GM19023 (cell line): ENCODE data around the gene VDR.
A peak's percentile ranks its signal among the peaks of the same experiment; 100 is the strongest.

Experiments used
- ATAC-seq: cut with Tn5 transposase; IDR thresholded peaks from one replicate; pipeline ENCODE4 v1.9.1; 2021; ENCODE audit warnings: mild to moderate bottlenecking, moderate library complexity; ENCODE audit not compliant: unreplicated experiment

Gene VDR

DNA sequence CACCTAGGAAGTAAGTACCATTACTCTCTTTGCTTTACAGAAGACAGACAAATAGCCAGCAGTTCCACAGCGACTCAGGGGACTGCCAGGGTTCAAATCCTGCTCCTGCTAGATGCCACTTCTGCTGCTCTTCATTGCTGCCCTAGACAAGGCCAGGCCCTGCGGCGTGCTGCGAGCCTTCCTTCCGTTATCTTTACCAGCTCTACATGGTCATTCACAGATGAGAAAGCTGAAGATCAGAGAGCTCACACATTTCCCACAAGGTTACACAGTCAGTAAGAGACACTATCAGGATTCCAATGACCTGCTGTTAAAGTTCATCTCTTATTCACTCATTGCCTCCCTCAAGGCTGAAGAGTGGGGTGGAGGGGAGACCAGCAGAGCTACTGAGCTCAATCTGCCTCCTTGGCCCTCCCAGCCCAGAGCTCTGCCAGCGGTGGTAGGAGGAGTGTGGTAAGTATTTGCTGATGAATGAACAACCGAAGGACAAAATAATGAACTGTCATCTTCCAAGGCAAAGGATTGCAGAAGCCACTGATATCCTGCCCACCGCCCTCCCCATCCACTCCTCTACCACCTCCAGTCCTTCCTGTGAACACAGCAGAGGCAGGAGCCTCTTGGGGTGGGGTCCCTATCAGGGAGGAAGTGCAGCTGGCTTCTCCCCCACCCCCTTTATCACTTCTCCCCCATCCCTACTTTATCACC is 70.4 kb downstream of the VDR start:
- ATAC-seq, result no peak

DNA sequence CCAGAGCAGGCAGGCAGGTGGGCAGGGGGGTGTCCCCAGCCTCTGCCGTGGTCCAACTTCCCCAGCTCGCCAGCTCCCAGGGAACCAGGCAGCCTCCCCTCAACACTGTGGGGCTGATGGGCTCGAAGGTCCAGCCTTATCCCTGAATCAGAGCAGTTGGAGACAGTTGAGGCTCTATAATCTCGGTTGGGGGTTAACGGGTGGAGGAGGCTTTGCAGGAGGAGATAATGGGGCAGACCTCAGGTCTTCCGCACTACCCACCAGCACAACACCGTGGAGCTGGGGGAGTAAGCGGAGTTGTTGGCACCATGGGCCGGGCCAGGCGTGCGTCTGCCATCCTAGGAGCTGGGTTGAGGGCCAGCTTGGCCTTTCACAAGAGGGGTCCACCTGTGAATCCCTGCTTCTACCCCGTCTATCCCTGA is 71.2 kb downstream of the VDR start:
- ATAC-seq, result no peak

DNA sequence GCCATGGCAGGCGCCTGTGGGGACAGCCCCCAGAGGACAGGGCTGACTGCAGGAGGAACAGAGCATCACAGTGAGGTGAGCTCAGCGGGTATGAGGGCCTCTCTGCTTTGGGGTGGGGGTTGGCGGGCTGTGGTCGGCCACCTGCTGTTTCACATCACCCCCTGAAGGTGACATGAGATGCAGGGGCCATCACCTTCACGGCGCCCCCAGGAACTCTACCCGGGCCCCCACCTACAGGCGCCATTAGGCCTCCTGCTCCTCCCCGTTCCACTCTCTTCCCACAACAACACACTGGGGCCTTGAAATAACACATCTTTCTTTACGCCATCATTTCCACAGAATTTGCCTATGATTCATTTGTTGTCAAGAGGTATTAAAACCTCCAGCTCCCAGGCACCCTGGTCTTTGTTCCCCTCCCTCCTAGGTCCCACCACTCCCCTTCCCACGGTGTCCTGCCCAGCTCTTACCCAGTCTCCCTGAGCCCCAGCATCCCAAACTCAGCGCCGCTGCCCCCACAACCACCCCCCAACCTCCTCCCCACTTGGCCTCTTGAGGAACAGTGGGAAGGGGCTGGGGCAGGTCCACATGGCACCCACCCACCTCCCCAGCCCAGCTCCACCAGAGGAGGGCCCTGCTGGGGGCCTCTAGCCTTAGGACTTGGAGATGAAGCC is 72.4 kb downstream of the VDR start:
- no peak for ATAC-seq

DNA sequence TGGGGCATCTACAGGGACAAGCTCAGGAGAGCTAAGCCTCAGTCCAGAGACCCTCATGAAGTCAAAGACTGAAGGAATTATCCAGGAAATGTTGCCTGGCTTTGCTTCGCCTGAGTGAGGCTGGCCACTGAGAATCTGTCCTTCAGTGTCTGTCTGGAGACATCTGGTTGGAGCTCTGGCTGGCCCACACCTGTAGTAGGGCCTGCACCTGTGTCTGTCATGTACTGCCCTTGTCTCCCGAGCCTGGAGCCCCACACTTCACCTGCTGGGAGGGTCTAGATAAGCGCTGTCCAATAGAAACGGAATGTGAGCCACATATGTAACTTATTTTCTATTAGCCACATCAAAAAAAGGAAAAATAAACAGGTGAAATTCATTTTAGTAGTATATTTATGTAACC is 75.2 kb downstream of the VDR start:
- no peak for ATAC-seq

DNA sequence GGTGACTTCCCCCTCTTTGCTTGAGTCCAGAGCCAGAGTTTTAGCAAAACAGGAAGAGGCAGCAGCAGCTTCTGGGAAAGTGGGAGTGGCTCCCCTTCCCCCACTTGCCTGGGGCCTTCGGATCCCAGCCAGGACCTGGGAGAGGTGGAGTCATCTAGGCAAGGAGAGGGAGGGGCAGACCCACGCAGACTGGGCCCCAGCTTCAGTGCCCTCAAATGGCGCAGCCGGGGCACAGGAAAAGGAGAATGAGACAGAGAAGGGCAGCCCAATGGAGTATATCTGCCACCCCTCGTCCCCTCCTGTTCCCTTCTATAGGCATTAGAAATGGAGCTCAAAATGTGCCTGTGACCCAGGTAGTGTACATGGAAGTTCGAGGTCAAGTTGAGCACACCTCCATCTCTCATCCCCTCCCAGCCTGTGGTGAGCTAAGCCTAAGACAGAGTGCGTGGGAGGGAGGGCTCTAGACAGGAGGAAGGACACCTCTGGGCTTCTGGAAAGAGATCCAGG is 75.8 kb downstream of the VDR start:
- no peak for ATAC-seq

DNA sequence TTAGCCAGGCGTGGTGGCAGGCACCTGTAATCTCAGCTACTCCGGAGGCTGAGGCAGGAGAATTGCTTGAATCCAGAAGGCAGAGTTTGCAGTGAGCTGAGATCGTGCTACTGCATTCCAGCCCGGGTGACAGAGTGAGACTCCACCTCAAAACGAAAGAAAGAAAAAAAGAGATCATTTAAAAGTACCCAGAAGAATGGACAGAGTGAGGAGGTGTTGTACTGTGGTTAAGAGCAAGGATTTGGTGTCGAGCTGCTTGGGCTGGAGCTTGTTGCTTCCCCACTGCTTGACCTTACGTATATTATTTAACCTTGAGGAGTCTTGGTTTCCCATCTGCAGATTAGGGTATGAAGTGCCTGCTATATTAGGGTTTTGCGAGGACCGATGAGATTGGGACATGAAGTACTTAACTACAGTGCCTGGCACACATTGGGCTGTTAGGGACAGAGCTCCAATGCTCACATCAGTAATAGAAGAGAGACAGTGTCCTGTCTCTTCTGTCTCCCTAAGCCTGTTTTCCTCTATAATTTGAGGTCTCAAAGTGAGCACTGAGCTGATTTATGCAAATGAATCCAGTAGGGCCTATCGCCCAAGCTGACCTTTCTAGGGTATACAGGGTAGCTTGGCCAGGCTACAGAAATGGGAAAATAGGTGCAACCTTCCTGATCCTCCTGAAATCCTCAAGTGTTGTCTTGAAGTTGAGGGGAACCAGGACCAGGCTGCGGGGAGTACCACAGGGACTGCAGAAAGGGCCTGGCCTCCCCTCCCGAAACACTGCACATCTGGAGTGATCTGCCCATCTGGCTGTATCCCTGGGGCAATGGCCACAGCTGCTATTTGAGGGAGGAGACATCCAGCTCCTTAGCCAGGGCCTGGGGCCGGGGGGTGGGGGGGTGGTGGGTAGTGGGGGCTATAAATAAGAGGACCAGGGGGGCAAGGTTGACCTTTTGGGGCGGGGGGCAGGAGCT is 76.5 kb downstream of the VDR start:
- ATAC-seq, result no peak

DNA sequence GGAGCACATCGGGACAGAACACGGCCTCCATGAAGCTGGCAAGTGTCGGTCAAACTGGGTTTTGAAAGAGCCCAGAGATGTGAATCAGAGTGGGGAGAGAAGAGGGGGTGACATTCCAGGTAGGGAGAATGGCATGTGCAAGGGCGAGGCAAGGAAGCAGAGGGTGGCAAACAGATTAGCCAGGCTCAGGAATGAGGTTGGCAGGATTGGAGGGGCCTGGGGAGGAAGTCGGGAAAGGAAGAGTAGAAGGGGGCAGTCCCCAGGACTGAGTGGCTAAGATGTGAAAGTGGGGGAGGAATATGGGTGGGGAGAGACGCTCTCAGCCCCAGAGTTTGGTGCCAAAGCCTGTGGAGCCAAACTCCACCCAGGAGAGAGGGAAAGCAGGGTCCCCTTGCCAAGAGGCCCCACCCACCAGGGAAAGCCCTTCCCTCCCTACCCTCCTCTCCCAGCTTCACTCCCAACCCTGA is 79.6 kb downstream of the VDR start:
- ATAC-seq, result no peak

DNA sequence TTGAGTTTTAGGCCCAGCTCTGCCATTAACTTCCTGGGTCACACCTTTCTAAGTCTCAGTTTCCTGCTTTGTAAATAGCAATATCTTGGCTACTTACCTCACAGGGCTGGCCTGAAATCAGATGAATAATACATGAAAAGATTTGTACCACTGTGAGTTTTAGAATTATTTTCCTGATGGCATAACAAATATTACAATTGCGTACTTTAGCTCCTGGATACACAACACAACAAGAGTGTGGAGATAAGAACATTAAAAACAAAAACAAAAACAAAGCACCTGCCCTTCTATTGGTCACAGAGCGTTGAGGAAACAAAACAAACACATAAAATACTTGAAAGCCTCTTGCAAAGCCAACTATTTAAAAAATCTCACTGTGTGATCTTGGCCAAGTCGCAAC is 80.2 kb downstream of the VDR start:
- ATAC-seq, result no peak

DNA sequence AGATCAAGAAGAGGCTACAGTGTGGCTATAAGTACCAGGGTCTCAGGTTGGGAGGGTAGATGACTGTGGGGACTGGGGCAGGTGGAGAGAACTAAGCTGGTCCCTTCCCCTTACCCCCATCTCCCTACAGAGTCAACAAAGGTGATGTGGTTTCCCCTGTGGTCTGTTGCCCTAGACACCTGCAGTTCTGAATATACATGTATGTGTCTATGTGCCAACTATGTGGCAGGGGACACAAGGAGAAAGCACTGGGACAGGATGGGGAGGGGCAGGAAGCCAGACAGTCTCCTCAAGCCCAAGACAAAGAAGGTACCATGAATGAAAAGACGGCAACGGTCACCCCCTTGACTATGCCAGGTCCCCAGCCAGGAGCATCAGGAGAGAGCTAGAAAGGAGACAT is 80.6 kb downstream of the VDR start:
- ATAC-seq, result no peak

DNA sequence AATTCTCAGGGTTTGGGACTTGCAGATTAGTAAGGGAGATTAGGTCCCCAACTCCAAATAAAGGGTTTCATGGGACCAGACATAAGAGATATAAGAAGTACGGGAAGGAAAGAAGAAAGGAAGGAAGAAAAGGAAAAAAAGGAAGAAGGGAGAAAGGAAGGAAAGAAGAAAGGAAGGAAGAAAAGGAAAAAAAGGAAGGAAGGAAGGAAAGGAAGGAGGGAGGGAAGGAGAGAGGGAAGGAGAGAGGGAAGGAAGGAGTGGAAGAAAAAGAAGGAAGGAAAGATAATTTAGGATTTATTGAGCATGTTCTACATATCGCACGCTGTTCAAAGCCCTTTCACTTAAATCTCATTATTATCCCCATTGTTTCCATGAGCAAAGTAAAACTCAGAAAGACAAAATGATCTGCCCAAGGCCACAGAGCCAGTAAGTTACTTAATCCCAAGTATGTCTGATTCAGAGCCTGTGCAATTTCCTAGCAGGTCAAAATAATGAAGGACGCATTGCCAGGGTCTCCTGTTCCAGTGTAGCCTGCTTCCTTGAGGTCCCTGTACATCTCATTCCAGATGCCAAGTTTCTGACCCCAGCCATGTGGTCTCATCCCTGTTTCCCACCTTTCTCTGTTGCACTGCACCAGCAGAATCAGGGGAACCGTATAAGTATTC is 81.2 kb downstream of the VDR start:
- no peak for ATAC-seq

DNA sequence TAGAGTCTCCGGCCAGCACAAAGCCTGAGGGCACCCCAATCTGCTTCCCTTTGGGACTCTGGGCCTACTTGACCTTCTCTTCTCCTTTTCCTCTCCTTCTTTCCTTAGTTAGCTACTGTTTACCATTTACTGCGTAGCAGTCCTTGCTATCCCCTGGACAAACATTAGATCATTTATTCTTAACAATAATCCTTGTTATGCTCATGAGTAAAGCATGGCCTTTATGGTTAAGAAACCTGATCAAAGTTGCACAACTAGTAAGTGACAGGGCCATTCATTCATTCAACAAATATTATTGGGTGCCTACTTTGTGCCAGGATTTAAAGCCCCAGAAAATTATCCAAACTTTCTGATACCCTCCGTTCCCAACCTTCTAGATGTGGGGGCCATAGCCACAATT is 81.9 kb downstream of the VDR start:
- ATAC-seq, result no peak

DNA sequence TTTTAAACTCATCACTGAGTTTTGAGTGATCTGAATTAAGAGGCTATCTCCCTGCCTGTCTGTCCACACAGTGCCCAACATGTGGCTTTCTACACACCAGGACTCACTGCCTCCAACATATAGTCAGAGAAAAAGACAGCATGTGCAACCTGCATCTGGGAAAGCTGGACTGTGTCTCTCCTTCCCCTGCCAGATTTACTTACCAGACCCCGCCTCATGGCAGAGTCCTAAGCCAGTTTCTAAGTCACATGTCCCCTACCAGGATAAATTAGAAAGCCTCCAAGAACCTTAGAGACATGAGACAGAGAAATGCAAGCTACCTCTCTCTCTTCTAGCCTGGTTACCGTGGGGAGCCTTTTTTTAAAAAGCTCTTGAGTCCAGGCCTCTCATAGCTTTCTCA is 82.4 kb downstream of the VDR start:
- no peak for ATAC-seq

DNA sequence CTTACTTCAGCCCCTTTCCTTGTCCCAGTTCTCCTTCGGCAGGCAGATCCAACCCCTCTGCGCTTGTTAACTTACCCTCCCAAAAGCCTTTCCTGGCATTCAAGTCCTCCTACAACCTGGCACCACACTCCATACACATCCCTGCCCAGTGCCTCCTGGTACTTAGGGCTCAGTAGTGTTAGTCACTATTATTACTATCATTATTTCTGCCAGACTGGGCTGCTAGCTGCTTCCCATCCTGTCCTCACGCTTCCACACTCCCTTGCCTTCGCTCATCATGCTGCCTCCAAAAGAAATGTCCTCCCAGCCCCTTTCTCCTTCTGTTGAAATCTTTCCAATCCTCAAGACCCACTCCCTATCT is 83.5 kb downstream of the VDR start:
- ATAC-seq, result no peak

DNA sequence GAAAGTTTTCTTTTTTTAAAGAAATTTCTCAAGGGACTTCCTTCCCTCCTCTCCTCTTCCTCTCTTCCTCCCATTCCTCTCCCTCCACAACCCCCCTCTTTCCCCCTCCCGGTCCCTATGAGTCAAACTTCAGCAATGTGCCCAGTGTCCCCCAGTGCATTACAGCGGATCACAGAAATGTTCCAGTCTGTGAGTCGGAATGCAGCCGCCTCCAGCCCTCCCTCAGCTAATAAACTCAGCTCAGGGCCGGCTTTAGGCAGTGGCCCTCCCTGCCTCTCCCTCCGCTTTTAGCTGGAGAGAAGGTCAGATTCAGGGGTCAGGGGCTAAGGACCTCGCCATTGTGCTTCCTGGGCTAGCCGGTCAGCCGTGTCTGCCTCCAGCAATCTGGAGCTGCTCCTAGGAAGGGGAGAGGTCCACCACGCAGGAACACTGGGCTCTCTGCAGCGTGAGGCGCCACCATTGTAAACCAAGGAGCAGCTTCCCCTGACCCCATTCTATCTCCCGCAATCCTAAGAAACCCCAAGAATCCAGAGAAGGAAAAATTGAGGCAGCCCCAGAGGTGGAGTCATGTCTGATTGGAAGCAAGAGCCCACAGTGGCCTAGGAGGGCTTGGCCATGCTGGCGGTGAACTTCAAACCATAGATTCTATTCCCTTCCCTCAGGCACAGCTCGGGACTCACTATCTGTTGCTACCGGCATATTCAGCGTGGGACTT is 84.0 kb downstream of the VDR start:
- ATAC-seq, result no peak

DNA sequence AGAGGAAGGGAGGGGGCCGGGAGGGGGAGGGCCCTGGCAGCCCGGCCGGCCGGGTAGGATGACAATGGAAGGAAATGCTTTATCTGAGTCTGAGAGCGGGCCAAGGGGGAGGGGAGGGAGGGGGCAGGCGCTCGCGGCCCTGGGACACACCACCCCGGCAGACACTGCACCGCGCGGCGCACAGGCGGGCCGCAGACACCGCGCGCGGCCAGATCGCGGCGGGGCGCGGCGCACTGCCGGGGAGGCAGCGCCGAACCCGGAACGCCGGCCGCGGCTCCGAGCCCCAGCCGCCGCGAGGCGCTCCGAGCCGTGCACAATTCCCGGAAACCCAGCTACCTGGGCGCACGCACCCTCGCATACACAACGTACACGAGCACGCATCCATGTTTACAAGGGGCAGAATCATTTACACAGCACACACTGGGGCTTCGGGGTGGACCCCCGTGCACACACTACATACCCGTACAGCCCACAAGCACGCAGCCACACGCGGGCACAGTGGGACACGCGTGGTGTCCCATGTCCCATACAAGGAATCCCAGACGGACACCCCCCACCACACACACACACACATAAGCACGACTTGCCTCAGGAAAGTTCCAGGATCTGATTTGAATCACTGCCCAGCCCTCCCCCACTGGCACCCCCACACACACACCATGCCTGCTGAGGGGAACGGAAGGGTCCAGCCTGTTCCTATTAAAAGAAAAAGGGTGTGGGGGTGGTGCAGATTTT is 84.7 kb downstream of the VDR start, which contains the start of gene HDAC7:
Gene HDAC7, minus strand, starts transcription at position 8 of the 735 bp plus-strand sequence. CDS start 118 bp downstream, outside the sequence.
- peak; percentile 33 for ATAC-seq

DNA sequence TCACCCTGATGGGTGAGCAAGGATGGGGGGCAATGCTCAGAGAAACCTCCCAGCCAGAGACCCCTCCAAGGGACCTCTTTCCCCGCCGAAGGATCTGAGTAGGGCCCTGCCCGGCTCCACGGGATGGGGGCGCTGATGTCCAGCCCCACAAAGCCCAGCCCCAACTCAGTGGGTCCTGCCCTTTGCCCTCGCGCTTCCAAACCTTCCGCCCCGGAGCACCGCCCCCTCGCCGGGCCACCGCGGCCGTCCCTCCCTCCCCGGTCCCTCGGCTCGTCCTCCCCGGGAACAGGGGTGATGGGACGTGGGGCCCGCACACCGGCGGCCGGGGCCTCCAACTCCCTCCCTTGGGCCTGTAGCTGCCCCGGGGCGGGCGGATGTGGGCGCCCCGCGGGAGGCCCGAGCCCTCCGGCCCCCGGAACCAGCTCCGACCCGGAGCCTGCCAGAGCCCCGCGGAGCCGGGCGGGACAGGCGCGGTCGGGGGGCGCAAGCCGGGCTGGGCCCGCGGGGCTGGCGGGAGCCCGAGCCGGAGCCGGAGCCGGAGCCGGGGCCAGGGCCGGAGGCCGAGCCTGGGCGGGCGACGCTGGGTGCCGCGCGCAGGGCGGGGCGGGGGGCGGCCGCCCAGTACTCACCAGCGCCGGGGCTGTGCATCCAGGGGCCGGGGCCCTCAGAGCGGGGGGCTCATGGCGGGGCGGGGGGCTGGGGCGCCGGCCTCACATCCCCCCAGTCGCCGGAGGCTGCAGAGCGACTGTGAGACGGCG is 85.5 kb downstream of the VDR start:
- peak; percentile 61 for ATAC-seq

DNA sequence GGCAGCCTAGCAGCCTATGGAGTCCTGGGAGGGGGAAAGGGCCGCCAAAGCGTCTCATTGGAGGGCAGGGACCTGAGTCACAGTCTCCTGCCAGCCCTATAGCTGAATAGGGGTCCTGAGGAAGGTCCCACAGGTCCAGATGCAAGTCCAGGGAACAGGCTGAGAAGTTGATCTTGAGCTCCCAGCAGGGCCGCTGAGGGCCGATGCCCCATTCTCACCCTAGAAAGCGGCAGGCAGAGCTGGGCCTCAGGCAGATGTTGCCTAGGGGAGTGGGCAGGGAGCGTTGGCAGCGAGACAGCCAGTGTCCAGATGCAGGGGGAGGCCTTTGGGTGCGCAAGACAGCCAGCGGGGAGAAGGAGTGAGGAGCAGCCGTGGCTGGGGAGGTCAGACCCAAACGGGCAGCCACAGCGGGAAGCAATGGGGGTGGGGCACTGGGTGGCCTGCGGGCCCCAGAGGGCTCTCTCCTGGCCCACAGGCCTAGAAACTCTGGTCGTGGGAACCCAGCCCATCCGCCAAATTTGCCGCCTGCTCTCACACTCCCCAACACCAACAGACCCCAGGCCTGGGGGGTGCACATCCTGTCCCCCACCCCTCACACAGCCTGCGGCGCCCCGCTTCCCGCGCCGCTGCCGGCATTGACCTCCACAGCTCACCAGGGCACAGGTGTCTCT is 86.2 kb downstream of the VDR start:
- ATAC-seq, result peak; percentile 12

DNA sequence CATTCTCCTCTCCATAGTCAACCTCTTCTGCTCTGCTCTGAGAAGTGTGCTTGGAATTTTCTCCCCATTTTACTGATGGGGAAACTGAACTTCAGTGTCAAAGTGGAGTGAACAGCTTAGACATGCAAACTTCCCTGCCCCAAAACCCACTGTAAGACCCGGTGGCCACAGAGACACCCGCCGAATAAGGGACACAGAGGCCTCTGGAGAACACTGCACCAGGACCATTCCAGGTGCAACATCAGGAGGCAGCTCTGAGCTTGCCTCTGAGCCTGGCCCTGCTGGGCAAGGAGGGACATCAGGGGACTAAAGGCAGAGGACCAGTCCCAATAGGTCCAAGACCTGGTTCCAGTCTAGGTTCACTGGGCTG is 86.8 kb downstream of the VDR start:
- no peak for ATAC-seq
